GM10266 (cell line): ENCODE data around the gene MARCO.

Source experiments
- DNase-seq: peaks from one replicate; pipeline ENCODE4 v3.0.0; 2012; ENCODE audit errors: extremely low spot score
- CTCF ChIP-seq: IDR thresholded peaks from 2 replicates; pipeline ENCODE4 v1.5.1; 2012; ENCODE audit warnings: mild to moderate bottlenecking, low read depth; ENCODE audit not compliant: control insufficient read depth, insufficient read depth; ENCODE audit errors: missing control alignments

MARCO gene

GRCh38 chr2:118907759-118908158 lies 34.2 kb upstream of the MARCO start:
- no peak for DNase-seq
- no peak for TF ChIP-seq CTCF

GRCh38 chr2:118909191-118909590 lies 32.8 kb upstream of the MARCO start:
- no peak for TF ChIP-seq CTCF
- DNase-seq = no peak

- DNase-seq = no peak
- TF ChIP-seq CTCF = no peak
These were observed 30.7 kb upstream of the MARCO start for GRCh38 chr2:118911166-118911856.

- DNase-seq = no peak
- TF ChIP-seq CTCF = no peak
These were observed 30.1 kb upstream of the MARCO start for GRCh38 chr2:118911936-118912335.

- TF ChIP-seq CTCF = no peak
- no peak for DNase-seq
These were observed 28.7 kb upstream of the MARCO start for GRCh38 chr2:118913131-118913802.

- DNase-seq = no peak
- no peak for TF ChIP-seq CTCF
These were observed 28.0 kb upstream of the MARCO start for GRCh38 chr2:118913803-118914645.
